Endothelial cell of umbilical vein (primary cell): ENCODE measurements around the gene HS3ST3B1. TPM values are rescaled to one million over a fixed set of nuclear protein-coding genes. Genes with fewer than 3 reads are reported as not detected.

Source experiments
- BruUV-seq: library from RNA; stranded (reverse); fragments of 400-500 nt; replicated peaks from 2 replicates; lab custom pipeline; 2021; lab: Mats Ljungman, UMichigan
- CTCF ChIA-PET: fragments of 300-600, 350-600 bp; sonication (Branson Sonifier 250); formaldehyde crosslinking; loops from one replicate; lab custom pipeline; 2021; ENCODE audit warnings: antibody characterized with exemption, inconsistent platforms; lab: Charles Lee
- POLR2A ChIA-PET: fragments of 300-600, 350-600 bp; sonication (Branson Sonifier 250); formaldehyde crosslinking; loops from one replicate; lab custom pipeline; 2021; ENCODE audit warnings: antibody characterized with exemption, inconsistent platforms; lab: Charles Lee
- DNase-seq: peaks from one replicate; pipeline ENCODE4 v3.0.0-alpha.2; 2011; ENCODE audit warnings: low read depth, low spot score
- FAIRE-seq: peaks from 2 replicates; lab custom pipeline; 2011; peaks lifted over from hg19 to GRCh38; lab: Jason Lieb, UNC
- H2AFZ ChIP-seq: 2 replicates; pipeline ENCODE4 v1.6.0; 2012; ENCODE audit warnings: low read depth, low read length, control low read depth, inconsistent platforms
- H3K27ac ChIP-seq: 2 replicates; pipeline ENCODE4 v1.5.1; 2011; ENCODE audit warnings: low read depth, mild to moderate bottlenecking, control low read depth, low read length, moderate library complexity; ENCODE audit not compliant: insufficient read depth
- H3K27me3 ChIP-seq, 2 experiments: 2 replicates each; pipeline versions ENCODE4 v1.6.0 to v1.6.1; 2011; ENCODE audit warnings: low read length in 2 of 2, mixed read lengths in 1 of 2; ENCODE audit not compliant: control insufficient read depth in 2 of 2, insufficient read depth in 2 of 2
- H3K36me3 ChIP-seq, 2 experiments: 2 replicates in 1 of 2; 3 replicates in 1 of 2; pipeline ENCODE4 v1.5.1; 2011; ENCODE audit warnings: low read length in 2 of 2, mild to moderate bottlenecking in 1 of 2, moderate library complexity in 1 of 2; ENCODE audit not compliant: control insufficient read depth in 2 of 2, insufficient read depth in 2 of 2; ENCODE audit errors: extremely low read depth in 1 of 2
- H3K4me1 ChIP-seq: 3 replicates; pipeline ENCODE4 v1.5.1; 2011; ENCODE audit warnings: mild to moderate bottlenecking, low read length; ENCODE audit not compliant: control insufficient read depth, insufficient read depth; ENCODE audit errors: extremely low read depth
- H3K4me2 ChIP-seq: 2 replicates; pipeline ENCODE4 v1.6.1; 2011; ENCODE audit warnings: low read length, control low read depth, mixed read lengths; ENCODE audit not compliant: insufficient read depth
- H3K4me3 ChIP-seq, 3 experiments: fragments of 200-600 bp in 1 of 3; sonication (generic), shearing (Covaris generic) in 1 of 3; replicated peaks in 1 of 3; 2 replicates each; pipeline ENCODE4 v1.5.1; 2011 to 2016; ENCODE audit warnings: control low read depth in 3 of 3, low read length in 3 of 3, mild to moderate bottlenecking in 2 of 3, inconsistent platforms in 1 of 3, low read depth in 1 of 3, moderate library complexity in 1 of 3; ENCODE audit not compliant: insufficient read depth in 1 of 3
- H3K79me2 ChIP-seq: 2 replicates; pipeline ENCODE4 v1.6.0; 2012; ENCODE audit warnings: low read length, inconsistent platforms; ENCODE audit not compliant: control insufficient read depth, insufficient read depth
- H3K9ac ChIP-seq: replicated peaks from 2 replicates; pipeline ENCODE3; 2011; ENCODE audit warnings: low read length, control low read depth; ENCODE audit not compliant: insufficient read depth; ENCODE audit errors: extremely low read depth
- H3K9me1 ChIP-seq: replicated peaks from 3 replicates; pipeline ENCODE4 v1.6.0; 2011; ENCODE audit warnings: mild to moderate bottlenecking, low read length; ENCODE audit not compliant: control insufficient read depth, insufficient read depth; ENCODE audit errors: extremely low read depth
- H3K9me3 ChIP-seq: replicated peaks from 2 replicates; pipeline ENCODE4 v1.5.1; 2012; ENCODE audit warnings: low read length, inconsistent platforms; ENCODE audit not compliant: control insufficient read depth, insufficient read depth
- H4K20me1 ChIP-seq: replicated peaks from 2 replicates; pipeline ENCODE3; 2011; ENCODE audit warnings: mild to moderate bottlenecking, low read length; ENCODE audit not compliant: control insufficient read depth, insufficient read depth; ENCODE audit errors: extremely low read depth
- EZH2 ChIP-seq: IDR thresholded peaks from 2 replicates; pipeline ENCODE4 v1.6.1; 2012; ENCODE audit warnings: borderline replicate concordance, low read depth, mild to moderate bottlenecking, moderate library complexity, low read length, inconsistent platforms; ENCODE audit not compliant: severe bottlenecking
- FOS ChIP-seq: IDR thresholded peaks from 2 replicates; pipeline ENCODE4 v1.6.1; 2011; ENCODE audit warnings: mild to moderate bottlenecking, low read length, moderate library complexity, borderline replicate concordance; ENCODE audit not compliant: insufficient read depth
- GATA2 ChIP-seq: IDR thresholded peaks from 2 replicates; pipeline ENCODE4 v1.7.0; 2011; ENCODE audit warnings: low read depth, mild to moderate bottlenecking, moderate library complexity, mixed read lengths, low read length; ENCODE audit not compliant: insufficient read length, insufficient read depth
- JUN ChIP-seq: IDR thresholded peaks from 2 replicates; pipeline ENCODE4 v1.6.1; 2011; ENCODE audit warnings: borderline replicate concordance, low read depth; ENCODE audit not compliant: insufficient read length, insufficient read depth
- MYC ChIP-seq: IDR thresholded peaks from one replicate; pipeline ENCODE4 v1.6.1; 2011; ENCODE audit warnings: mild to moderate bottlenecking, low read depth, low read length
- POLR2A ChIP-seq: IDR thresholded peaks from 2 replicates; pipeline ENCODE4 v1.6.1; 2012; ENCODE audit warnings: low read depth, mild to moderate bottlenecking, control low read depth, low read length
- POLR2AphosphoS5 ChIP-seq: IDR thresholded peaks from 2 replicates; pipeline ENCODE4 v1.6.1; 2012; ENCODE audit warnings: low read depth, mild to moderate bottlenecking, control low read depth, low read length, moderate library complexity; ENCODE audit not compliant: insufficient read depth
- dilution Hi-C: fragments of 300-500 bp; cut with MboI; formaldehyde crosslinking; loops from one replicate; pipeline ENCODE4 v1.15.0; 2019; ENCODE audit warnings: low sequenced_read_pairs; ENCODE audit not compliant: extremely low pct_ligation_motif_present
- intact Hi-C: fragments of 100-400 bp; cut with micrococcal nuclease; formaldehyde crosslinking; loops from one replicate; pipeline ENCODE4 v1.10.0; 2022
- polyA plus RNA-seq, 4 experiments: library from polyadenylated mRNA; depleted of rRNA in 3 of 4; stranded (reverse) in 3 of 4; unstranded in 1 of 4; fragments of >200 nt; gene quantifications; 2 replicates each; pipeline versions ENCODE4 v1.2.1 to v1.2.3, GENCODE V29; 2011 to 2012; ENCODE audit warnings: missing spikeins in 1 of 4
- total RNA-seq: library from RNA; stranded (reverse); gene quantifications from 2 replicates; pipeline ENCODE4 v1.2.3, GENCODE V29; 2021
- TF ChIP-seq, protein P1 (sequence below): IDR thresholded peaks from 2 replicates; pipeline ENCODE4 v1.6.1; 2011; ENCODE audit not compliant: insufficient read depth, insufficient read length
- TF ChIP-seq, protein P2 (sequence below), 2 donors: IDR thresholded peaks; 1 replicate in 1 of 2; 2 replicates in 1 of 2; pipeline ENCODE4 v1.5.1; 2011; ENCODE audit warnings: low read length in 2 of 2, mild to moderate bottlenecking in 2 of 2, moderate library complexity in 2 of 2, control low read depth in 1 of 2, inconsistent platforms in 1 of 2, low read depth in 1 of 2; ENCODE audit not compliant: insufficient read depth in 1 of 2; ENCODE audit errors: extremely low read depth in 1 of 2

The HS3ST3B1 gene
- total and polyA plus RNA-seq, 2 donors (not counting 3 experiments of a cell fraction or from before 2014, with no cell fraction given): not detected

DNA sequence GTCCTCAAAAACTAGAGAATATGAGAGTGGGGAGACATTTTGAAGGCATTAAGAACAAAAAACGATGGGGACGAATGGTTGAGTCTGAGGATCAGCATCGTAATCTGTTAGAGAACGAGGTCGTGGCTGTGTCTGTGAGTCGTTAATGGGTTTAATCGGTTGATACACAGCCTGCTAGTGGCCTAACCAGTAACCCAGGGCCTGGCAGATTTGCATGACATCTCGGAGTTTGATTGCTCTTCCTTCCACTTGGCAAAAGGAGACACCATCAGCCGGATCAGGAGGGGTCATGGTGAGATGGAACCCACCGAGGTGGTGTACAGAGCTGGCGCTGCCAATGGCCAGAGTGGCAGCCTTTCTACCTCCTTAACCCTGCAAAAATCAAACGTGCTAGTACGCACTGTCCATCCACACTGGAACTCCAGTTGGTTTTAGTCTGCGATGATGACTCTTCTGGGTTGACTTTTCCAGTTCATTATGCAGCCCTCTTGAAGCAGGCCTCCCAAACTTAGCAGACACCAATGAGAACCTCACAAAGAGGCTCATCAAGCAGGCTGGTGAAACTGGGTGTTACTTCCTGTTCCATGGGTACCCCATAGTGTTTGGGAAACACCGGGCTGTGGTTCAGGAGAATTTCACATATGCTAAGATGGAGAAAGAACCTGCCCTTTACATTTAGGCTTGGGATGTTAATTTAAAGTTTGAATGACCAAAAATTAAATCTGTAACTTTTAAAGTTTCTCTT is 4.1 kb downstream of the HS3ST3B1 start:
- dilution Hi-C loops (no loop called here), intact Hi-C loops (loop anchor here (10.0 kb wide), 2 partner anchors 290 to 620 kb away; no protein-coding TSS in a partner anchor)
- Histone ChIP-seq H3K9me3 (no peaks in the 10 kb centered on the region), H3K27me3 (peaks cover 47 to 88% of the 10 kb centered on the region in 2 experiments), H2AFZ (no peak overlapping the region), H3K4me3 (no peak overlapping the region), H3K4me2 (no peak overlapping the region), H3K36me3 (no peaks in the 10 kb centered on the region), H3K79me2 (no peaks in the 10 kb centered on the region), H3K9ac (no peak overlapping the region), H4K20me1 (no peaks in the 10 kb centered on the region), H3K9me1 (no peaks in the 10 kb centered on the region), H3K4me1 (peaks cover 12% of the 10 kb centered on the region), H3K27ac (no peak overlapping the region)
- ChIA-PET POLR2A (no interaction called here), CTCF (no interaction called here)
- no TSS peak for BruUV-seq
- FAIRE-seq: no peak
- no peak for TF ChIP-seq JUN
- TF ChIP-seq EZH2: no peak
- no peak for TF ChIP-seq GATA2
- no peak for TF ChIP-seq POLR2AphosphoS5
- no peak for TF ChIP-seq FOS
- TF ChIP-seq, protein P1, sequence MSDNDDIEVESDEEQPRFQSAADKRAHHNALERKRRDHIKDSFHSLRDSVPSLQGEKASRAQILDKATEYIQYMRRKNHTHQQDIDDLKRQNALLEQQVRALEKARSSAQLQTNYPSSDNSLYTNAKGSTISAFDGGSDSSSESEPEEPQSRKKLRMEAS: no peak
- TF ChIP-seq POLR2A: no peak
- no peak for TF ChIP-seq MYC
- TF ChIP-seq, protein P2, sequence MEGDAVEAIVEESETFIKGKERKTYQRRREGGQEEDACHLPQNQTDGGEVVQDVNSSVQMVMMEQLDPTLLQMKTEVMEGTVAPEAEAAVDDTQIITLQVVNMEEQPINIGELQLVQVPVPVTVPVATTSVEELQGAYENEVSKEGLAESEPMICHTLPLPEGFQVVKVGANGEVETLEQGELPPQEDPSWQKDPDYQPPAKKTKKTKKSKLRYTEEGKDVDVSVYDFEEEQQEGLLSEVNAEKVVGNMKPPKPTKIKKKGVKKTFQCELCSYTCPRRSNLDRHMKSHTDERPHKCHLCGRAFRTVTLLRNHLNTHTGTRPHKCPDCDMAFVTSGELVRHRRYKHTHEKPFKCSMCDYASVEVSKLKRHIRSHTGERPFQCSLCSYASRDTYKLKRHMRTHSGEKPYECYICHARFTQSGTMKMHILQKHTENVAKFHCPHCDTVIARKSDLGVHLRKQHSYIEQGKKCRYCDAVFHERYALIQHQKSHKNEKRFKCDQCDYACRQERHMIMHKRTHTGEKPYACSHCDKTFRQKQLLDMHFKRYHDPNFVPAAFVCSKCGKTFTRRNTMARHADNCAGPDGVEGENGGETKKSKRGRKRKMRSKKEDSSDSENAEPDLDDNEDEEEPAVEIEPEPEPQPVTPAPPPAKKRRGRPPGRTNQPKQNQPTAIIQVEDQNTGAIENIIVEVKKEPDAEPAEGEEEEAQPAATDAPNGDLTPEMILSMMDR (IDR thresholded peaks at IDR 0.05; ENCODE audit: extremely low read depth in 1 of 2, insufficient read depth in 1 of 2, low read depth in 1 of 2, low read length in 2 of 2): no peak
- DNase-seq: no peak
